HEK293 (cell line): ENCODE results near the gene TTLL3.

ENCODE experiments used
- YY1 ChIP-seq: fragments of 450-650 bp; formaldehyde crosslinking; IDR thresholded peaks from 2 replicates; pipeline ENCODE4 v1.5.1; 2018; ENCODE audit warnings: missing biosample characterization, missing genetic modification characterization
- ZBTB26 ChIP-seq: fragments of 450-650 bp; formaldehyde crosslinking; optimal IDR thresholded peaks from 2 replicates; pipeline ENCODE3; 2016; ENCODE audit warnings: missing biosample characterization, mild to moderate bottlenecking, missing genetic modification characterization
- ZNF133 ChIP-seq: fragments of 450-650 bp; formaldehyde crosslinking; IDR thresholded peaks from 2 replicates; pipeline ENCODE4 v1.5.1; 2016; ENCODE audit warnings: missing biosample characterization, missing genetic modification characterization
- ZNF433 ChIP-seq: fragments of 450-650 bp; formaldehyde crosslinking; IDR thresholded peaks from 2 replicates; pipeline ENCODE4 v1.5.1; 2016; ENCODE audit warnings: missing biosample characterization, missing genetic modification characterization, low read depth
- TF ChIP-seq, protein P1 (sequence below): fragments of 450-650 bp; formaldehyde crosslinking; IDR thresholded peaks from 2 replicates; pipeline ENCODE4 v1.5.1; 2016; ENCODE audit warnings: missing biosample characterization, missing genetic modification characterization
- TF ChIP-seq, protein P2 (sequence below): fragments of 450-650 bp; formaldehyde crosslinking; IDR thresholded peaks from 2 replicates; pipeline ENCODE4 v1.5.1; 2016; ENCODE audit warnings: missing biosample characterization, missing genetic modification characterization
- TF ChIP-seq, protein P3 (sequence below): fragments of 450-650 bp; formaldehyde crosslinking; IDR thresholded peaks from 2 replicates; pipeline ENCODE4 v1.5.1; 2016; ENCODE audit warnings: missing biosample characterization, missing genetic modification characterization
- TF ChIP-seq, protein P4 (sequence below): IDR thresholded peaks from 2 replicates; pipeline ENCODE4 v1.6.1; 2011; ENCODE audit warnings: mild to moderate bottlenecking, low read depth, low read length, borderline replicate concordance

DNA sequence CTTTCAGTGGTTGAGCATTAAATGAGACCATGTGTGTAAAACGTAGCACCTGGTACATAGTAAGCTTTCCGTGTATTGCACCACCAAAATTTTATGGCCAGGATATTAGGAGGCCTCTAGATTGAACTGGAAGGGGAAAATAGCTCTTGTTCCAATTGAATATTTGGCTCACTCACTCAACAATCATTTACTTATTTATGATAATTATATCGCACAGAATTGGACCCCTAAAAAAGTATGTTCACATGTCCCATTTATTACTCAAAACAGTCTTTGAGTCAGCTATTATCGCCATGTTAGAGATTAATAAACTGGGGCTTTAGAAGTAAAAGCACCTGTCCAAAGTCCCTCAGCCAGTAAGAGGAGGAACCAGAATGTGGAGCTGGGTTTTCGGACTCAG lies 5.1 kb upstream of the TTLL3 start:
- TF ChIP-seq ZNF433: no peak
- TF ChIP-seq, protein P1, sequence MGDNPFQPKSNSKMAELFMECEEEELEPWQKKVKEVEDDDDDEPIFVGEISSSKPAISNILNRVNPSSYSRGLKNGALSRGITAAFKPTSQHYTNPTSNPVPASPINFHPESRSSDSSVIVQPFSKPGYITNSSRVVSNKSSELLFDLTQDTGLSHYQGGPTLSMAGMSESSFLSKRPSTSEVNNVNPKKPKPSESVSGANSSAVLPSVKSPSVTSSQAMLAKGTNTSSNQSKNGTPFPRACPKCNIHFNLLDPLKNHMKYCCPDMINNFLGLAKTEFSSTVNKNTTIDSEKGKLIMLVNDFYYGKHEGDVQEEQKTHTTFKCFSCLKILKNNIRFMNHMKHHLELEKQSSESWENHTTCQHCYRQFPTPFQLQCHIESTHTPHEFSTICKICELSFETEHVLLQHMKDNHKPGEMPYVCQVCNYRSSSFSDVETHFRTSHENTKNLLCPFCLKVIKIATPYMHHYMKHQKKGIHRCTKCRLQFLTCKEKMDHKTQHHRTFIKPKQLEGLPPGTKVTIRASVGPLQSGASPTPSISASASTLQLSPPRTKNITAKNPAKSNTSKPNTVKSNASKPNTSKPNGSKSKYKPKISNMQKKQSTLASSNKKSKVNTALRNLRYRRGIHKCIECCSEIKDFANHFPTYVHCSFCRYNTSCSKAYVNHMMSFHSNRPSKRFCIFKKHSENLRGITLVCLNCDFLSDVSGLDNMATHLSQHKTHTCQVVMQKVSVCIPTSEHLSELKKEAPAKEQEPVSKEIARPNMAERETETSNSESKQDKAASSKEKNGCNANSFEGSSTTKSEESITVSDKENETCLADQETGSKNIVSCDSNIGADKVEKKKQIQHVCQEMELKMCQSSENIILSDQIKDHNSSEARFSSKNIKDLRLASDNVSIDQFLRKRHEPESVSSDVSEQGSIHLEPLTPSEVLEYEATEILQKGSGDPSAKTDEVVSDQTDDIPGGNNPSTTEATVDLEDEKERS: no peak
- TF ChIP-seq ZNF133: no peak
- TF ChIP-seq ZBTB26: no peak
- TF ChIP-seq, protein P2, sequence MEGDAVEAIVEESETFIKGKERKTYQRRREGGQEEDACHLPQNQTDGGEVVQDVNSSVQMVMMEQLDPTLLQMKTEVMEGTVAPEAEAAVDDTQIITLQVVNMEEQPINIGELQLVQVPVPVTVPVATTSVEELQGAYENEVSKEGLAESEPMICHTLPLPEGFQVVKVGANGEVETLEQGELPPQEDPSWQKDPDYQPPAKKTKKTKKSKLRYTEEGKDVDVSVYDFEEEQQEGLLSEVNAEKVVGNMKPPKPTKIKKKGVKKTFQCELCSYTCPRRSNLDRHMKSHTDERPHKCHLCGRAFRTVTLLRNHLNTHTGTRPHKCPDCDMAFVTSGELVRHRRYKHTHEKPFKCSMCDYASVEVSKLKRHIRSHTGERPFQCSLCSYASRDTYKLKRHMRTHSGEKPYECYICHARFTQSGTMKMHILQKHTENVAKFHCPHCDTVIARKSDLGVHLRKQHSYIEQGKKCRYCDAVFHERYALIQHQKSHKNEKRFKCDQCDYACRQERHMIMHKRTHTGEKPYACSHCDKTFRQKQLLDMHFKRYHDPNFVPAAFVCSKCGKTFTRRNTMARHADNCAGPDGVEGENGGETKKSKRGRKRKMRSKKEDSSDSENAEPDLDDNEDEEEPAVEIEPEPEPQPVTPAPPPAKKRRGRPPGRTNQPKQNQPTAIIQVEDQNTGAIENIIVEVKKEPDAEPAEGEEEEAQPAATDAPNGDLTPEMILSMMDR (tag by site-specific recombination): no peak
- TF ChIP-seq YY1: no peak
- TF ChIP-seq, protein P3, sequence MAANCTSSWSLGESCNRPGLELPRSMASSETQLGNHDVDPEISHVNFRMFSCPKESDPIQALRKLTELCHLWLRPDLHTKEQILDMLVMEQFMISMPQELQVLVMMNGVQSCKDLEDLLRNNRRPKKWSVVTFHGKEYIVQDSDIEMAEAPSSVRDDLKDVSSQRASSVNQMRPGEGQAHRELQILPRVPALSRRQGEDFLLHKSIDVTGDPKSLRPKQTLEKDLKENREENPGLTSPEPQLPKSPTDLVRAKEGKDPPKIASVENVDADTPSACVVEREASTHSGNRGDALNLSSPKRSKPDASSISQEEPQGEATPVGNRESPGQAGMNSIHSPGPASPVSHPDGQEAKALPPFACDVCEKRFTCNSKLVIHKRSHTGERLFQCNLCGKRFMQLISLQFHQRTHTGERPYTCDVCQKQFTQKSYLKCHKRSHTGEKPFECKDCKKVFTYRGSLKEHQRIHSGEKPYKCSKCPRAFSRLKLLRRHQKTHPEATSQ (tag by site-specific recombination): no peak
- TF ChIP-seq, protein P4, sequence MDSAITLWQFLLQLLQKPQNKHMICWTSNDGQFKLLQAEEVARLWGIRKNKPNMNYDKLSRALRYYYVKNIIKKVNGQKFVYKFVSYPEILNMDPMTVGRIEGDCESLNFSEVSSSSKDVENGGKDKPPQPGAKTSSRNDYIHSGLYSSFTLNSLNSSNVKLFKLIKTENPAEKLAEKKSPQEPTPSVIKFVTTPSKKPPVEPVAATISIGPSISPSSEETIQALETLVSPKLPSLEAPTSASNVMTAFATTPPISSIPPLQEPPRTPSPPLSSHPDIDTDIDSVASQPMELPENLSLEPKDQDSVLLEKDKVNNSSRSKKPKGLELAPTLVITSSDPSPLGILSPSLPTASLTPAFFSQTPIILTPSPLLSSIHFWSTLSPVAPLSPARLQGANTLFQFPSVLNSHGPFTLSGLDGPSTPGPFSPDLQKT: no peak
